Measurements from ENCODE around the gene CHIC2. TPM values are rescaled to one million over a fixed set of nuclear protein-coding genes. Genes with fewer than 3 reads are reported as not detected.

Gene CHIC2
- polyA plus RNA-seq, 3 donors: 23.1 to 83.3 (median 73.4) TPM

DNA sequence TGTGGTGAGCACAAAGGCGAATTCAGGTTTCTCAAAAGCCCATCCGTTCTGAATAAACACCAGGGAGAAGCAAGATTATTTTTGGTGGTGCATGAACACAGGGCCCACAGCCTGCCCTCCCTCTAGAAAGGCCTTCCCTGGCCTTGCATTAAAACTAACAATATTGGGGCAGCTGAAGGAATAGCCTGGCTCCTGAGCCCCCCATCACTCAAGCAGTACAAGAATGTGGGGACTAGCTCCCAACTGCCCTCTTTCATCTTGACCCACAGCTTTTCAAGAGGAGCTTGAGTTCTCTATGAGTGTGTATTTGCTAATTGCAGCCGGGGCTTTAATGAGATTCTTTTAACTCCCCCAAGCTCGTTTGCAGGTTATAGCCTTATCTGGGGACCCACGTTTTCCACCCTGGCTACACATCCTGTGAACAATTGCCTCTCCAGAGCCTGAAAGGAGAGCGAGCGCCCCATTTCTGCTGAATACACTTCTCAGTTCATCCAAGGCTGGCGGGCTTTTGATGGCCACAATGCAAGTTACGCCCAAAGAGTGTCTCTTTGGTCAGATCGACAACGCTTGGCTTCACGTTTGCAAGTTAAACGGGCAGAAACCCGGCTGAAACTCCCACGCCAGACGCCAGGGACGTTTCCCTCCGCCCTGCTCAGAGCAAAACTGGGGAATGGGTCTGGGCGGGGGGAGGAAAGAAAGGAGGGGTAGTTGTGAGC, 30.9 kb upstream of the CHIC2 start:
- Histone ChIP-seq H3K36me3 (replicated peaks in 1 of 2; ENCODE audit: control insufficient read depth in 1 of 2, insufficient read depth in 2 of 2, low read length in 2 of 2) (no peaks in the 10 kb centered on the region), H3K79me2 (ENCODE audit: insufficient read depth, low read length) (no peaks in the 10 kb centered on the region), H3K4me1 (ENCODE audit: control insufficient read depth in 1 of 2, insufficient read depth in 2 of 2, low read length in 2 of 2) (peaks cover 27 to 31% of the 10 kb centered on the region in 2 donors), H3K27ac (ENCODE audit: low read depth in 1 of 2, low read length in 2 of 2) (no peak overlapping the region), H3K4me3 (replicated peaks in 1 of 3; ENCODE audit: low read depth in 2 of 3, low read length in 3 of 3) (no peak overlapping the region), H3K9me3 (replicated peaks in 1 of 2; ENCODE audit: control insufficient read depth in 1 of 2, insufficient read depth in 1 of 2, low read length in 2 of 2) (peaks cover 0 to 55% of the 10 kb centered on the region in 2 donors), H3K9ac (ENCODE audit: insufficient read depth, low read length, poor library complexity, severe bottlenecking) (no peak overlapping the region), H4K20me1 (ENCODE audit: insufficient read depth, low read length) (no peaks in the 10 kb centered on the region), H3K4me2 (replicated peaks; ENCODE audit: extremely low read depth, low read length, poor library complexity, severe bottlenecking) (no peak overlapping the region), H3K27me3 (ENCODE audit: control insufficient read depth in 2 of 2, insufficient read depth in 2 of 2, low read length in 2 of 2) (peaks cover 89 to 100% of the 10 kb centered on the region in 2 donors), H2AFZ (ENCODE audit: insufficient read depth, low read depth, low read length, poor library complexity, severe bottlenecking) (no peak overlapping the region)
- 15% methylated on average over 11 of the region's 19 CpGs for WGBS (ENCODE audit: insufficient coverage)
- peaks cover 43% of the 10 kb centered on the region for H3K4me1 Mint-ChIP-seq
- H3K9me3 Mint-ChIP-seq: peaks cover 0 to 29% (median 7%) of the 10 kb centered on the region in 7 donors
- peaks cover 94 to 100% (median 99%) of the 10 kb centered on the region in 3 donors for H3K27me3 Mint-ChIP-seq (ENCODE audit: low read depth in 3 of 3)
- intact Hi-C loops (cut with micrococcal nuclease): no loop called here
- peaks cover 0 to 16% of the 10 kb centered on the region in 2 donors for H3K36me3 Mint-ChIP-seq
- TF ChIP-seq, protein P1, sequence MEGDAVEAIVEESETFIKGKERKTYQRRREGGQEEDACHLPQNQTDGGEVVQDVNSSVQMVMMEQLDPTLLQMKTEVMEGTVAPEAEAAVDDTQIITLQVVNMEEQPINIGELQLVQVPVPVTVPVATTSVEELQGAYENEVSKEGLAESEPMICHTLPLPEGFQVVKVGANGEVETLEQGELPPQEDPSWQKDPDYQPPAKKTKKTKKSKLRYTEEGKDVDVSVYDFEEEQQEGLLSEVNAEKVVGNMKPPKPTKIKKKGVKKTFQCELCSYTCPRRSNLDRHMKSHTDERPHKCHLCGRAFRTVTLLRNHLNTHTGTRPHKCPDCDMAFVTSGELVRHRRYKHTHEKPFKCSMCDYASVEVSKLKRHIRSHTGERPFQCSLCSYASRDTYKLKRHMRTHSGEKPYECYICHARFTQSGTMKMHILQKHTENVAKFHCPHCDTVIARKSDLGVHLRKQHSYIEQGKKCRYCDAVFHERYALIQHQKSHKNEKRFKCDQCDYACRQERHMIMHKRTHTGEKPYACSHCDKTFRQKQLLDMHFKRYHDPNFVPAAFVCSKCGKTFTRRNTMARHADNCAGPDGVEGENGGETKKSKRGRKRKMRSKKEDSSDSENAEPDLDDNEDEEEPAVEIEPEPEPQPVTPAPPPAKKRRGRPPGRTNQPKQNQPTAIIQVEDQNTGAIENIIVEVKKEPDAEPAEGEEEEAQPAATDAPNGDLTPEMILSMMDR (IDR thresholded peaks at IDR 0.05): no peak
- no peak for DNase-seq
- H3K4me3 Mint-ChIP-seq: peak overlapping the region in 1 of 2 donors; percentile 100
- H3K27ac Mint-ChIP-seq: no peak overlapping the region

GRCh38 chr4:54094451-54094850, 30.0 kb upstream of the CHIC2 start:
- peaks cover 86 to 94% (median 93%) of the 10 kb centered on the region in 3 donors for H3K27me3 Mint-ChIP-seq (ENCODE audit: low read depth in 3 of 3)
- H3K4me2 ChIP-seq (replicated peaks; ENCODE audit: extremely low read depth, low read length, poor library complexity, severe bottlenecking): no peak overlapping the region
- TF ChIP-seq, protein P1 (IDR thresholded peaks at IDR 0.05): no peak
- intact Hi-C loops (cut with micrococcal nuclease): no loop called here
- no peak overlapping the region for H3K27ac Mint-ChIP-seq
- peaks cover 19 to 23% of the 10 kb centered on the region in 2 donors for H3K4me1 ChIP-seq (ENCODE audit: control insufficient read depth in 1 of 2, insufficient read depth in 2 of 2, low read length in 2 of 2)
- peaks cover 40% of the 10 kb centered on the region for H3K4me1 Mint-ChIP-seq
- peaks cover 0 to 16% of the 10 kb centered on the region in 2 donors for H3K36me3 Mint-ChIP-seq
- peaks cover 84 to 99% of the 10 kb centered on the region in 2 donors for H3K27me3 ChIP-seq (ENCODE audit: control insufficient read depth in 2 of 2, insufficient read depth in 2 of 2, low read length in 2 of 2)
- H3K79me2 ChIP-seq (ENCODE audit: insufficient read depth, low read length): no peaks in the 10 kb centered on the region
- H3K4me3 ChIP-seq (replicated peaks in 1 of 3; ENCODE audit: low read depth in 2 of 3, low read length in 3 of 3): no peak overlapping the region
- WGBS (ENCODE audit: insufficient coverage): no CpG with 5 or more reads among the region's 6 CpGs
- no peaks in the 10 kb centered on the region for H4K20me1 ChIP-seq (ENCODE audit: insufficient read depth, low read length)
- peaks cover 0 to 50% of the 10 kb centered on the region in 2 donors for H3K9me3 ChIP-seq (replicated peaks in 1 of 2; ENCODE audit: control insufficient read depth in 1 of 2, insufficient read depth in 1 of 2, low read length in 2 of 2)
- H3K4me3 Mint-ChIP-seq: peak overlapping the region in 1 of 2 donors; percentile 100
- no peaks in the 10 kb centered on the region for H3K36me3 ChIP-seq (replicated peaks in 1 of 2; ENCODE audit: control insufficient read depth in 1 of 2, insufficient read depth in 2 of 2, low read length in 2 of 2)
- DNase-seq: no peak
- no peak overlapping the region for H3K27ac ChIP-seq (ENCODE audit: low read depth in 1 of 2, low read length in 2 of 2)
- no peak overlapping the region for H2AFZ ChIP-seq (ENCODE audit: insufficient read depth, low read depth, low read length, poor library complexity, severe bottlenecking)
- H3K9me3 Mint-ChIP-seq: peaks cover 0 to 26% (median 7%) of the 10 kb centered on the region in 7 donors
- no peak overlapping the region for H3K9ac ChIP-seq (ENCODE audit: insufficient read depth, low read length, poor library complexity, severe bottlenecking)

Data from CD14-positive monocyte (primary cell).